WTC11 (cell line): ENCODE results near the gene ZAR1.

ENCODE experiments used
- AFF4 ChIP-seq: sonication (generic); formaldehyde crosslinking; IDR thresholded peaks from 2 replicates; pipeline ENCODE4 v1.8.1; 2023; ENCODE audit warnings: mild to moderate bottlenecking, missing genetic modification reagents, borderline replicate concordance
- FOXJ3 ChIP-seq: sonication (generic); formaldehyde crosslinking; IDR thresholded peaks from 2 replicates; pipeline ENCODE4 v1.9.0; 2021; ENCODE audit warnings: missing genetic modification reagents, mild to moderate bottlenecking, borderline replicate concordance
- HMGA2 ChIP-seq: fragments of 250-450 bp; sonication (Bioruptor Pico); IDR thresholded peaks from 2 replicates; pipeline ENCODE4 v1.4.0; 2021; ENCODE audit warnings: mild to moderate bottlenecking, moderate library complexity
- JUN ChIP-seq: sonication (generic); formaldehyde crosslinking; IDR thresholded peaks from 2 replicates; pipeline ENCODE4 v1.8.0; 2023; ENCODE audit warnings: mild to moderate bottlenecking, missing genetic modification reagents
- PREB ChIP-seq: sonication (generic); formaldehyde crosslinking; IDR thresholded peaks from 2 replicates; pipeline ENCODE4 v1.8.1; 2022; ENCODE audit warnings: mild to moderate bottlenecking, missing genetic modification reagents, moderate library complexity, borderline replicate concordance
- TF ChIP-seq, protein P1 (sequence below): fragments of 200-600 bp; IDR thresholded peaks from 2 replicates; pipeline ENCODE4 v1.8.0; 2022; ENCODE audit warnings: antibody characterized with exemption
- TF ChIP-seq, protein P2 (sequence below): sonication (generic); formaldehyde crosslinking; IDR thresholded peaks from 2 replicates; pipeline ENCODE4 v1.8.0; 2023; ENCODE audit warnings: missing genetic modification reagents, mild to moderate bottlenecking, borderline replicate concordance

DNA sequence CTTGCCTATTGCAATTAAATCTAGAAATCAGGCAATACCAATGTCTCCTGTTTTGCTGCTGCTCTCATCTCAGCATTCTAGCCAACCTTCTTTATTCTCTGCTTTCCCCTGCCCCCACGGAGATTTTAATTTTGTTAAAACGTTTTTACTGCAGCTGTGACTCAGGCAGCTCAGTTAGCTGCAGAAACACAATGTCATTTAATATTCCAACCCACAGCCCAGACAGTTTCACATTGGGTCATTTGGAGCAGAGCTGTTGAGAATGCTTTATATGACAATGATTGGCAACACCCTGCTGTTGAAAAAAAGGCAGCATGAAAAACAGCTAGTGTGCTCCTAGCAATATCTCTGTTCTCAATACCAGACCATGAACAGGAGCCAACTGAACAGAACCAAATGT is 19.5 kb upstream of the ZAR1 start:
- TF ChIP-seq, protein P1, sequence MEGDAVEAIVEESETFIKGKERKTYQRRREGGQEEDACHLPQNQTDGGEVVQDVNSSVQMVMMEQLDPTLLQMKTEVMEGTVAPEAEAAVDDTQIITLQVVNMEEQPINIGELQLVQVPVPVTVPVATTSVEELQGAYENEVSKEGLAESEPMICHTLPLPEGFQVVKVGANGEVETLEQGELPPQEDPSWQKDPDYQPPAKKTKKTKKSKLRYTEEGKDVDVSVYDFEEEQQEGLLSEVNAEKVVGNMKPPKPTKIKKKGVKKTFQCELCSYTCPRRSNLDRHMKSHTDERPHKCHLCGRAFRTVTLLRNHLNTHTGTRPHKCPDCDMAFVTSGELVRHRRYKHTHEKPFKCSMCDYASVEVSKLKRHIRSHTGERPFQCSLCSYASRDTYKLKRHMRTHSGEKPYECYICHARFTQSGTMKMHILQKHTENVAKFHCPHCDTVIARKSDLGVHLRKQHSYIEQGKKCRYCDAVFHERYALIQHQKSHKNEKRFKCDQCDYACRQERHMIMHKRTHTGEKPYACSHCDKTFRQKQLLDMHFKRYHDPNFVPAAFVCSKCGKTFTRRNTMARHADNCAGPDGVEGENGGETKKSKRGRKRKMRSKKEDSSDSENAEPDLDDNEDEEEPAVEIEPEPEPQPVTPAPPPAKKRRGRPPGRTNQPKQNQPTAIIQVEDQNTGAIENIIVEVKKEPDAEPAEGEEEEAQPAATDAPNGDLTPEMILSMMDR, result no peak
- TF ChIP-seq HMGA2 (CRISPR knock-in tag) (no peak), FOXJ3 (CRISPR knock-in tag) (no peak), PREB (CRISPR knock-in tag) (no peak), JUN (CRISPR knock-in tag) (no peak), AFF4 (CRISPR knock-in tag) (no peak)
- TF ChIP-seq, protein P2, sequence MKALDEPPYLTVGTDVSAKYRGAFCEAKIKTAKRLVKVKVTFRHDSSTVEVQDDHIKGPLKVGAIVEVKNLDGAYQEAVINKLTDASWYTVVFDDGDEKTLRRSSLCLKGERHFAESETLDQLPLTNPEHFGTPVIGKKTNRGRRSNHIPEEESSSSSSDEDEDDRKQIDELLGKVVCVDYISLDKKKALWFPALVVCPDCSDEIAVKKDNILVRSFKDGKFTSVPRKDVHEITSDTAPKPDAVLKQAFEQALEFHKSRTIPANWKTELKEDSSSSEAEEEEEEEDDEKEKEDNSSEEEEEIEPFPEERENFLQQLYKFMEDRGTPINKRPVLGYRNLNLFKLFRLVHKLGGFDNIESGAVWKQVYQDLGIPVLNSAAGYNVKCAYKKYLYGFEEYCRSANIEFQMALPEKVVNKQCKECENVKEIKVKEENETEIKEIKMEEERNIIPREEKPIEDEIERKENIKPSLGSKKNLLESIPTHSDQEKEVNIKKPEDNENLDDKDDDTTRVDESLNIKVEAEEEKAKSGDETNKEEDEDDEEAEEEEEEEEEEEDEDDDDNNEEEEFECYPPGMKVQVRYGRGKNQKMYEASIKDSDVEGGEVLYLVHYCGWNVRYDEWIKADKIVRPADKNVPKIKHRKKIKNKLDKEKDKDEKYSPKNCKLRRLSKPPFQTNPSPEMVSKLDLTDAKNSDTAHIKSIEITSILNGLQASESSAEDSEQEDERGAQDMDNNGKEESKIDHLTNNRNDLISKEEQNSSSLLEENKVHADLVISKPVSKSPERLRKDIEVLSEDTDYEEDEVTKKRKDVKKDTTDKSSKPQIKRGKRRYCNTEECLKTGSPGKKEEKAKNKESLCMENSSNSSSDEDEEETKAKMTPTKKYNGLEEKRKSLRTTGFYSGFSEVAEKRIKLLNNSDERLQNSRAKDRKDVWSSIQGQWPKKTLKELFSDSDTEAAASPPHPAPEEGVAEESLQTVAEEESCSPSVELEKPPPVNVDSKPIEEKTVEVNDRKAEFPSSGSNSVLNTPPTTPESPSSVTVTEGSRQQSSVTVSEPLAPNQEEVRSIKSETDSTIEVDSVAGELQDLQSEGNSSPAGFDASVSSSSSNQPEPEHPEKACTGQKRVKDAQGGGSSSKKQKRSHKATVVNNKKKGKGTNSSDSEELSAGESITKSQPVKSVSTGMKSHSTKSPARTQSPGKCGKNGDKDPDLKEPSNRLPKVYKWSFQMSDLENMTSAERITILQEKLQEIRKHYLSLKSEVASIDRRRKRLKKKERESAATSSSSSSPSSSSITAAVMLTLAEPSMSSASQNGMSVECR (CRISPR knock-in tag), result no peak
